Stimulated activated CD4-positive, alpha-beta T cell treated with anti-CD3 and anti-CD28 coated beads, Interleukin-12 subunit alpha, Interleukin-12 subunit beta, amount 100 ng/mL, for 4 hours (primary cell): Measurements from ENCODE around the gene CLDN1.

Experiments
- DNase-seq: peaks from one replicate; pipeline ENCODE4 v3.0.0-alpha.2; 2020

Gene CLDN1

DNA sequence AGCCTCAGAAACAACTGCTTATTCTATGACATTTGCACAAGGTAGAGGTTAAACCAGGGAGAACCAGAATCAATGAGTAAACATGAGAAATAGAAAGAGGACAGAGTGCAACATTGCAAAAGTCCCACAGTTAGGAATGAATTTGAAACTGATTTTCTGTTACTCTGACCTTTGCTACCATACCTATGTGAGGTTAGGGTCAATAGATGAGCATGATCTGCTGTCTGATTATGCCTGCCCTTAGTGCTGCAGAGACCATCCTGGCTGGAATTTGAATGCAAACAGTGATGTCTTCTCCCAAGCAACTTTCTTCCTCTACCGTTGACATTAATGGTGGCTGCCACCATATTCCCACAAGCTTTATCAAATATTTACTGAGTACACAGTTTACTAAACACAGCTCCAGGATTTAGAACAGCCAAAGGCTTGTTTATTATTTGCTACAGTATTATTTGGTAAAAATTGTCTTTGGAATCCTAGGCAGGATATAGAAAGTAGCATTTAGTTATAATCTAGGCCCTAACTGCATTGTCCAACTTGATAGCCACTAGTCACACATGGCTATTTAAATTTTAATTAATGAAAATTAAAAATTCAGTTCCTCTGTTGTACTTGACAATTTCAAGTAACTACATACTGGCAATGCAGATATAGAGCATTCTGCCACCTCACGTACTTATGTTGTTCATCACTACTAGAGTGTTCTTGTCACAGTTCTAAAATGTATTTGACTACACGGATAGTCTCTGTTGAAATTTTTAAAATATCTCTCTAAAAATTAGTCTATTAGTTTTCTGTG, 8.9 kb upstream of the CLDN1 start:
- DNase-seq = no peak

DNA sequence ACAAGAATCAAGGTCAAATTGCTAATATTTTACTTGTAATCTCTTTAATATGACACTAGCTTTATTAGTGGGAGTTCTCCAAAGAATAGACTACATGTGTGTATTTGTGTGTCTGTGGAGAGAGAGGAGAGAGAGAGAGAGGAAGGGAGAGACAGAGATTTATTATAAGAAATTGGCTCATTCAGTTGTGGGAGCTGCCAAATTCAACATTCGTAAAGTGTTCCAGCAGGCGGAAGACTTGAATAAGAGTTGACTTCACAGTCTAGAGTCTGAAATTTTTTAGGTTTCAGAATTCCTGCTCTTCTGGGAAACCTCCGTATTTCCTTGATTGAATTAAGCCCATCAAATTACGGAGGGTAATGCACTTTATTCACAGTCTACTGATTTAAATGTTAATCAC, 4.7 kb upstream of the CLDN1 start:
- DNase-seq = no peak

DNA sequence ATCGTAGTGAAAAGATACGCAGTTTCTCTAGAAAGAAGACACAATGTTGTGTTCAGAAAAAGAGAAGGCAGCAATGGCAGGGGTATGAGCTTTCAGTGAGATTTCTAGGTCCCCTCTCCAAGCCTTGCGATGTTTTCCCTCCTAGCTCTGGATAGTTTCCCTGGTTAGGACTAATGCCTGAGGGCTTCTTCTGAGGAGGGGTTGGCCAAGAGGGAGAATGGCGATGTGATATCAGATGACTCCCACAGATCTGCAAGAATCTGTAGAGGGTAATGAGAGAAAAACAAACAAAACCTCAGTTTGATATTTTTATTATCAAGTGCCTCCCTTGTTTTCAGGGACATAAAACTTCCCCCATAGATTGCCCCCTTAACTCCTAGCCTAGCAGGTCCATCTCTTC, 4.1 kb upstream of the CLDN1 start:
- no peak for DNase-seq

DNA sequence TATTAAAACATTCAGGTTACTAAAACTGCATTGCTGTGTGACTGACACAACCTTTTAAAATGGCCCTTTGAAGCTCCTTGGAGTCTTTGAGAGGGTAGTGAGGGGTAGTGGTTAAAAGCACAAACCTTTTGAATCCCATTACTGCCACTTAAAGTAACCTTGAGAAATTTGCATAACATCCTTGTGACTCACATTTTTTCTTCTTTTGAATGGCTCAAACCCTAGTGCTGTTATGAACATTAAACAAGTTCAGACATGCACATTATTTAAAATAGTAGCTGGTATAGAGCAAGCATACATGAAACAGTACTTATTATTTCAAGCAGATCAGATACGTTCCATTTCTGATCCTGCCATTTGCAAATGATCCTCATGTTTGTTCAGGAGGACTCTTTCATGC, 3.7 kb upstream of the CLDN1 start:
- no peak for DNase-seq

DNA sequence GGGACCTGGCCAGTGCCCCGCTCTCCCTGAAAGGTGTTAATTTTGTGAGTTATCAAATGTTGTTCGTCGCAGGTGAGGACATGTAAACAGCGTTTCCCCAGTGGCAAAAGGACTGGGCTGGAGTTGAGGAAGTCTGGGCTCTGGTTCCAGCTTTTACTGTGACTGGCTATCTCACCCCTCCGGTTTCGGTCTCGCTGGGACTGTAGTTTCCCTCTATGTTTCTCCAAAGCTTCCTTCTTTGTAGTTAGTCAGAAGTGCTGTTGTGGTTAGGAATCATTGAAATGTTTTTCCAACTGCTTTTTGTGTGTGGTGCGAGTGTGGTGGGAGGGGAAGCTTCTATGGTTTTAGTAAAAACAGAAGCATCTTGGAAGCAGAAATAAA, 990 bp upstream of the CLDN1 start:
- DNase-seq = no peak

DNA sequence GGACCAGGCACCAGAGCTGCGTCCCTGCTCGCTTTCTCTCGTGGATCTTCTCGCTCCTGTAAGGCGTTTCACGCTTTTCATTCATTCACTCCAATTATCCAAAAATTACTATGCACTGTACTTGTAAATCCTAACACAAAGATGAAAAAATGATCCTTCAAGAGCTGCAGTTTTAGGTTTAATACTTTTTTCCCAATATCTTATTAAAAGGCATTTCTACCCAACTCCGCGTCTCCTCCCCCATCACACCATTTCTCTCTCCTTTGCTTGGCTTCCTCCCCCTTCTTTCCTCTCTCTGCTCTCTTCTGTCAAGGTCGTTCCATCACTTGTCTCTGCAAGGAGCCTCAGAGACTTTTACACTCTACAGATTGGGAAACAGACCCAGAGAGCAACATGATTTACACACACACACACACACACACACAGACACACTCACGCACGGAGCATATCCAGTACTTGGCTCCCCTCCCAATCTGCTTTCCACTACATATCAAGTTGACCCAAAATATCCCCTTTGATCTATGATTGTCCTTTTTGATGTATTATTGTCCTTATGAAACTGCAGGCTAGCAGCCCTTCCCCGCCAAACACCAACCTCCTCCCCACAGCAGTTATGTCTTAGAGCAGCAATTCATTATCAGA, 479 bp upstream of the CLDN1 start:
- no peak for DNase-seq

DNA sequence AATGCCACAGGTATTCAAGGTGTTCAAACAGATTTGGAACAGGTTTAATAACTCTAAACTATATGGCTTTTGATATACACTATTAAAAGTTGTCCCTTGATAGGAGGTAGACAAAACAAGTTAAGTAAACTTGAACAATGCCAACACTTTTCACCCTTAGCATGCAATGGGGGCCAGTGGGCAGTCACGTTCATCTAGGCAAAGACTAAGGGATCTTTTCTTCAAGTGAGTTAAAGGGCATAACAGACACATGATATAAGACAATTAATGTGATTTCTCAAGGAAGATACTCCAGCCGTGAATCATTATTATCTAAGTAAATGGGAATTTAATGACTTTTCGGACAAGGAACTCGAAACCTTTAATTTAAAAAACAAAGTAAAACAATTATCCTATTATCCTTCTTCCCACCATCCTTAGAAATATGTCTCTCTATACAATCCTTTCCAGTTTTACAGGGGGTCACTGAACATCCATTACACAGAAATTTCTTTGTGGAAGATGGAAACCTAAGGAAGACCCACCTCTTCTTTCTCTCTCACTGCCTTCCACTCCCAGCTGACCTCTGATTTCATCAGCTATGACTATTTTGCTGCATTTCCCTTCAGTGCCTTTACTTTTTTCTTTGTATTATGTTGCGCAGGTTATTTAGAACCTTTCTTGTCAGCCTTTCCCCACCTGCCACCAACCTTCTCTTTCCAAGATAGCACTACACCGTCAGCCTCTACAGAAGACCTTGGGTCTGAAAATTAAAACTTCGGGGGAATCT, 1.5 kb downstream of the CLDN1 start:
- no peak for DNase-seq

DNA sequence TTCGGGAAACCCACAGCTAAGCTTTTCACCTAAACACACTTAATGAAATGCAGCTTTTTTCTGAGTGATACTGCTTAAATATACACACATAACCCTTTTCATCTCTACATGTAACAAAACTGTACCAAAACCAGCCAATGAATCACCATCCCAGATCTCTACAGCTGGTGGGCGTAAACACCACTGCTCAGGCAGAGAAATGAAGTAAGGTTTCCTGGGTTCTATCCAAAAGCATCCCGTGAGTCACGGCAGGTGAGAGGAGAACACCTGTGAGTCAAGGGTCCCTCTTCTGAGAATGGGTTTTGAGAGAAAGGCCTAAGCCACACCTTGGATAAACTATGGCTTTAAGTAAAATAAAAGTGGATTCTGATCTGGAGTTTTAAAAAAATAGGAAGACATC, 2.6 kb downstream of the CLDN1 start:
- peak; percentile 48 for DNase-seq

DNA sequence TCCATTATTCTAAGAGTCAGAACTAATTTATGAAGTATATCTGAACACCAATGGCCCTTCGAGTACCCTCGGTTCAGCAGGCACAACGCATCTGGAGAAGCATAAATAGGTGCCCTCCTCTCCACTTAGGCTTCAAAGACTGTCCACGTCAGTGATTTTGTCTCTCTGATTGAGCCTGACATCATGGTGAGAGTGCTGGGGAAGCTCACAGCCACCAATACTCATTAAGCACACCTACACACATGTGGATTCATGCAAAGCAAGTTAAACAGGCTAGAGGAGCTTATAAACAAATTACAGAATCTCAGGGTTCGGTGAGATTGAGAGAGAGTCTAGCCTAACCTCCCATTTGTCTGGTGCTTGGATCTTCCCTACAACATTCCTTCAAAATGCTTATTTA, 3.6 kb downstream of the CLDN1 start:
- no peak for DNase-seq

DNA sequence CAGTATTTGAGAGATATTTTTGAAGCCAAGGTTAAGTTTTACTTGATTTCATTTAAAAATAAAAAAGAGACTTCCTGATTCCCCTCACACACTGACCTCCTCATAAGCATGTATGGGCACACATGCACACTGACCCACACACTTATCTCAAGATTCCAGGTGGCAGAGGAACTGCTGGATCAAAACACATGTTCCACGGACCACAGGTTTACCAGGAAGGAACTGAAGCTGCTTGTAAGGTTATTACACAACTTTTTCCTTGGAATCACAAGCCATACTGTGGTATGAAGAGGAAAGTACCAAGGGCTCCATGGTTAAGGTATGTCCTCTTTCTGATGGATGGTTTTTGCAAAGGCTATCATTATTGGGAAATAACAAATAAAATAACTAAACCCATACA, 7.5 kb downstream of the CLDN1 start:
- DNase-seq = no peak

DNA sequence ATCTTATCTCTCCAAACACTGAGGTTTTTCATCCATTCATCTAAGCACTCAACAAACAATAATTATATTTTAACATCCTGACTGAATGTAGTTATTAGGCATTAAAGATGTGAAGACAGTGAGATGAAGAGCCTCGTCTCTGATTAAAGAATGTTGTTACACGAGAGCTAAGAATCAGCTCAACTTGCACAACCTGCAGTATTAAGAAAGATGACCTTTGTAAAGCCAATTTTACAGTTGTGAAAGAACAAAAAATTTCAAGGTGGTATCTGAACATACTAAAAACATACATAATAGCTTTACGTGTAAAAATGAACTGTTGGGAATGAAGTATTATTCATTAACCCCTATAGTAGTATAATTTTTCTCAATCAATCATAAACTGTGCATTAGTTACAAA, 12.8 kb downstream of the CLDN1 start:
- DNase-seq = no peak

DNA sequence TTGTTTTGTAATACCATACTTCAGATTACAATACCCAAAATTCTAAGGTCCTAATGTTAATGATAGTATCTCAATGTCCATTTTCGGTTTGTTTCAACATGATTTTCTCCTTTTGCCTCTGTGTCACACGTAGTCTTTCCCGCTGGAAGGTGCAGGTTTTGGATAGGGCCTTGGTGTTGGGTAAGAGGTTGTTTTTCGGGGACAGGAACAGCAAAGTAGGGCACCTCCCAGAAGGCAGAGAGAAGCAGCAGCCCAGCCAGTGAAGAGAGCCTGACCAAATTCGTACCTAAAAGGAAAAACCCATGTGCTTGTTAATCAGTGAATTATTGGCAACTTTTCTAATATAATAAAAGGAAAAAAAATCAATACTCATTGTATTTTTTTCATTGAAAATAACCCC, 14.1 kb downstream of the CLDN1 start:
- DNase-seq = no peak

DNA sequence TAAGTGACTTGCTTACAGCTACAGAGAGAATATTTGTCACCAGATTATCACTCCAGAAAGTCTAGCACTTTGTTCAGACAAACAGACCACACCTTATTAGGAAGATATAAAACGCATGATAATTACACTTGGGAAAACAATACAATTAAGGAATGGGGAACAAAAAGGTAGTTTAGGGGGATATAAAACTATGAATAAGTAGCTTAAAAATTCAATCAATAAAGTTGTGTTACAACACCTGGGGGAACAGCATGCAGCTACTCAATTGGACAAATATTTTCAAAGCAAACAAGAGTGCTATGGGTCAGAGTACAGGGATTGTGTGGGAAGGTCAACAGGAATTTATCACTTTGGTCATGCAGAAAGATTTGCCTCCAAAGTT, 15.1 kb downstream of the CLDN1 start:
- DNase-seq = no peak

DNA sequence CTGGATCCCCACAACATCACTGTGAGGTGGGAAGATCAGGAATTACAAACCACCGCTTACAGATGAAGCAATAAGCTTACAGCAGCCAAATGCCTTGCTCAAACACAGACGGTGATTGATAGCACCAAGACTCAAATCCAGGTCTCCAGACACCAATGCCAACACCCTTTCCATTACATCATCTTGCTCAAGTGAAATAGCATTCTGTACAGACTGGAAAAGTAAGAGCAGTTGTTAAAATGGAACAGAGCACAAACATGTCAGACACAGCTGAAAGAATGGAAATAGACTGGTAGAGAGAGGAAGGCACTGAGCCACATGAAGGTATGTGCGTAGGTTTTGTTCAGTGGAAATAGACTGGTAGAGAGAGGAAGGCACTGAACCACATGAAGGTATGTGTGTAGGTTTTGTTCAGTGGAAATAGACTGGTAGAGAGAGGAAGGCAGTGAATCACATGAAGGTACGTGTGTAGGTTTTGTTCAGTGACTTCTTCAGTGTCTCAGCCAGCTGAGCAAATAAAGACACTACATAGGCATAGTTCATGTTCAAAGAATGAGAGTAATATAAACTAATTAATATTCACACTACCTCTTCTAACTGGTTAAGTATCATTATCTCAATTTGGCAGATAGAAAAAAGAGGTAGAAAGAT, 15.6 kb downstream of the CLDN1 start:
- no peak for DNase-seq

DNA sequence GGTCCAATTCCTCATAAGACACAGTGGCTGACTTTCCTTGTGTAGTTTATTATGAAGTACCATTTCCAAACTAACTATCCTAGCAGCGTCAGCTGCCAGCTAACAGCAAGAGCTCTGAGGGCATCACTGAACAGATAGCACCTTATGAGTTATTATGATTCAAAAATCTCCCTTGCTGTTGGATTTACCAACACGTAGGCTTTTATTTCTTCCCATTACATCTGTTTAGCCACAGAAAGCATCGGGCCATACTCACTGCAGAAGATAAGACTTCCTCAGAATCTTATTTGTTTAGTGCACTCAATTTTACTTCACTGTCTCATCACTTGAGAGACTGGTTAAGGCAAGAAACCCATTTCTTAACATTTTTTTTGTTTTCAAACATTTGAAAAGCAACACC, 16.2 kb downstream of the CLDN1 start:
- DNase-seq = no peak

DNA sequence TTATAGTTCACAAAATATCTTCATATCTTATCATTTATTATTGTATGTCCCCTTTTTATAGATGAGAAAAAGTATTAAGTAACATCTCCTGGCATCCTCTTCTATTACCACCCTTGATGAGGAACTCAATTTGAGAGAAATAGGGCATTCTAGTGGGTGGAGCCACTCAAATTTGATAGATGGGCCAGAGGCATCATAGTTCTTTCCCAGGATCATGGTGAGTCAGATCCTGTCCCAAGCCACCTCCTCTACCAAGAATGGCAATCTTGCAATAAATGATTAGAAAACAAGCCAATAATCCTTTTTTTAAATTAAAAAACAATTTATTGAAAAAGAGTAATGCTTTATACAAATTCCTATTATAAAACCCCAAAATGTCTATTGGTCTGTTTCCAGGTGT, 16.8 kb downstream of the CLDN1 start:
- DNase-seq = no peak

DNA sequence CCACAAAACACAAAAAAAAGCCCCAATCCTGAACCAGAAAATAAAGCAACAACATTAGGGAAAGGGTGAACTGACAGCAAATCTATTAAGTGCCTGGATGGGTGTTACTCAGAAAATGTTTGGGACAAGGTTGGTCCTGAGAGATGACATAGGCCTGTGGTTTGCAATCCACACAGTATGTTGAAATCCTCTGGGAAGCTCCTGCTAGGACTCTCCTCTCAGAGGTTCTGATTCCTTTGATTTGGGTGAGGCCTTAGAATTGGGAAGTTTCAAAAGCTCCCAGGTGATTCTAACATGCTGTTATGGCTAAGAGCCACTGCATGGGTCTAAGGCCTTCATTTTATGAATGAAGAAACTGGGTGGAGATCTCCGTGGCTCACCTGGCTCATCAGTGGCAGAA, 18.4 kb downstream of the CLDN1 start:
- DNase-seq = no peak

DNA sequence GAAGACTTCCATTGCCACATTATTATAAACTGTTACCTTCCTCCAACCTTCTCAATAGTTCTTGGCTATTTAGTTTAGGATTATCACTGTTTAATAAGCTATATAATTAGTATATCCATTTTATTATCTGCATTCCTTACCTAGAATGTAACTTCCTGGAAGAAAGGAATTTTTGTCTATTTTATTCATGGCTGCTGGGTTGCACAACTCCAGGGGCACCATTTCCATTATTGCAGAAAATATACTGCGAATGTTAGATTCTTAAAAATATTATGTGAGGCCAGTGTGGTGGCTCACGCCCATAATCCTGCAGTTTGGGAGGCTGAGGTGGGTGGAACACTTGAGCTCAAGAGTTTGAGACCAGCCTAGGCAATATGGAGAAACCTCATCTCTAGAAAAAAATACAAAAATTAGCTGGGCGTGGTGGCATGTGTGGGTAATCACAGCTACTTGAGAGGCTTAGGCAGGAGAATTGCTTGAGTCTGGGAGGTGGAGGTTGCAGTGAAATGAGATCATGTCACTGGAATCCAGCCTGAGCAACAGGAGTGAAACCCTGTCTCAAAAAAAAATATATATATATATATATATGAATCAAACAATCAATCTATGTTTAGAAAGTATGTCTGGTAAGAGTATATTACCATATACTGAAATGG, 19.9 kb downstream of the CLDN1 start:
- no peak for DNase-seq

DNA sequence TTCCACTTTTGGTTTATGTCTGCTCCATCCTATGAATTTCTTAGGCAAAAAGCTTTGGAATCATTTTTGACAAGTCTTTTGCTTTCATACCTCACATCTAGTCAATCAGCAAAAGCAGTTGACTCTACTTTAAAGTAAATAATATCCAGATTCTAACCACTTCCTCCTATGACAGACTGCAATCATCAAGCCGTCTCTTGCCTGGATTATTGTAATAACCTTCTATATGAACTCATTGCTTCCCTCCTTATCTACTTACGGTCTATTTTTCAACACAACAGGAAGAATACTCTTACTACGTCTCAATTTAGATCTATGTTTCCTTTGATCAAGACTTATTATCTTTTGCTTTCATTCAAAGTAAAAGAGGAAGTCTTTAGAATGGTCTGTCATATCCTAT, 20.7 kb downstream of the CLDN1 start:
- DNase-seq = no peak

DNA sequence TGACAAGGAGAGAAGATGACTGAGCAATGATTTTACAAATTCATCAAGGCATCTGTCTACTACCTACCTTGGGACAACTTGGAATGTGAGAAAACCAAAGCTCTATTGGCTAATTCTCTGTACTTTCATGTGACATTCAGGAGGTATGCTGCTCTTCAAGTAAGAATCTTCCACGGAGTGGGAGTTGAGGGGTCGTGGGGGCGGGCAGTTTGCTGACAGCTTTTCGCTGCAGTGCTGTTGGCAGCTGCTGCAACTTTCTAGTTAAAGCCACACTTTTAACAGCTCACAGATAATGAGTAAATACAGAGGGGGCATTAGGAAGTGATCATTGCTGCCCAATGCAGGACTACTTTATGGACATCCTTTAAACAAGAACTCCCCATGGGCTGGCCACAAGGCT, 22.3 kb downstream of the CLDN1 start:
- no peak for DNase-seq

DNA sequence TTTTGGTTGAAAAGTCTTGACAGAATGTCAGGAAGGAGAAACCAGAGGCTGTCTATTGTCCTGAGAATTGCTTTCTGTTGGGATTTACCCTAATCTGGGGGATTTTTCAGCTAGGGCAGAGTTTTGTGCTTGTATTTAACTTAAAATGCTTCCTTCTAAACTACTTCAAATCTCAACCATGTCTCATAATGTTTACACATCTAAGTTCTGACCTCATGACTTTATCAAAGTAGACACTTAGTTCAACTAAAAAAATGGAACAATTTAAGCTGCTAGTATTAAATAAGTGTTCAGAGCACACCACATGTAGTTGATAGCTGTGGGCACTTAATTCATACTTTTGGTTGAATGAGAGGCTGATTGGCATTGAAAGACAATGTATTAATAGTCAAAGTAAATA, 28.2 kb downstream of the CLDN1 start:
- no peak for DNase-seq

DNA sequence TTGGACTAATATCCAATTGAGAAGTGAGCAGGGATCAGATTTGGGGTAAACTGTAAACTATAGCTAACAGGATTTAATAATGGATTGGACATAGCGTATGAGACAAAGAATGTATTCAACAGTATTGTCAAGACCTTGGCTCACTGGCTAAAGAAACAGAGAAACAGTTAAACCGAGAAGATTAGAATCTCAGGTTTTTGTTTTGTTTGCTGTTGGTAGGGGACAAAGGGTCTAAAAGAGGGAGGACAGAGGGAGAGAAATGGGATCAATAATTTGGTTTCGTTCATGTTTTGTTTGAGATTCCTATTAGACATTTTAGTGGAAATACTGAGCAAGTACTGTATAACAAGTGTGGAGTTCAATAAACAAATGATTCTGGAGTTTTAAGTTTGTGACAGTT, 28.6 kb downstream of the CLDN1 start:
- DNase-seq = no peak

DNA sequence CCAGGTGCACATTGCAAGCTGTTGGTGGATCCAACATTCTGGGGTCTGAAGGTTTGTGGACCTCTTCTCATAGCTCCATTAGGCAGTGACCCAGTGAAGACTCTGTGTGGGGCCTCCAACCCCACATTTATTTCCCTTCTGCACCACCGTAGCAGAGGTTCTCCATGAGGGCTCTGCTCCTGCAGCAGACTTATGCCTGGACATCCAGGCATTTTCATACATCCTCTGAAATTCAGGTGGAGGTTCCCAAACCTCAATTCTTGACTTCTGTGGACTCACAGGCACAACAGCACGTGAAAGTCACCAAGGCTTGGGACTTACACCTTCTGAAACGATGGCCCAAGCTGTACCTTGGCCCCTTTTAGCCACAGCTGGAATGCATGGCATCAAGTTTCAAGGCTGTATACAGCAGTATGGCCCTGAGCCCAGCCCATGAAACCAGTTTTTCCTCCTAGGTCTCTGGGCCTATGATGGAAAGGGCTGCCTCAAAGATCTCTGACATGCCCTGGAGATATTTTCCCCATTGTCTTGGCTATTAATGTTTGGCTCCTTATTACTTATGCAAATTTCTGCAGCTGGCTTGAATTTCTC, 30.2 kb downstream of the CLDN1 start:
- no peak for DNase-seq
